ENCODE measurements around the gene UBE2F. TPM values are rescaled to one million over a fixed set of nuclear protein-coding genes. Genes with fewer than 3 reads are reported as not detected.
A peak's percentile ranks its signal among the peaks of the same experiment; 100 is the strongest.
"Not testable (repeated sequence)": the region's sequence is repeated elsewhere in the genome, so short reads cannot be mapped to it uniquely, and the experiment has no call there.

The UBE2F gene
- total RNA-seq, 1 donor from 2014 or later = 58.2 TPM

DNA sequence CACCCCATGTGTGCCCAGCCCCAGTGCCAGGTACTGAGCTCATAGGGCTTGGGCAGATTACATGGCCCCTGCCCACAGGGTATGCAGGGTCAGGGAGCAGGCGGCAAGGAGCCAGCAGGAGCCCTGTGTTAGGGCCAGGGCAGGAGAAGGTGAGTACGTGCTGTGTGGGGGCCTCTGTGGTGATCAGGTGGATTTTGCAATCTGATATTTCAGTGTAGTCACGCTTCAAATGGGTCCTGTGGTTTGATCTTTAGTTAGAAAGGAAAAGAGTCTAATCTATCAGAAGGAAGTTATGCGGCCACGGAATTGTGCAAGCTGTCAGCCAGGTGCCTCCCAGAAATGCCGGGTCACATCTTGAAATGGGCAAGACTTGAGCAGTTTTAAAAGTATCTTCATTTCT, 13.9 kb downstream of the UBE2F start:
- ATAC-seq = no peak

- not testable (repeated sequence) for ATAC-seq
Measured at GRCh38 chr2:237981621-237982020, 14.8 kb downstream of the UBE2F start.

DNA sequence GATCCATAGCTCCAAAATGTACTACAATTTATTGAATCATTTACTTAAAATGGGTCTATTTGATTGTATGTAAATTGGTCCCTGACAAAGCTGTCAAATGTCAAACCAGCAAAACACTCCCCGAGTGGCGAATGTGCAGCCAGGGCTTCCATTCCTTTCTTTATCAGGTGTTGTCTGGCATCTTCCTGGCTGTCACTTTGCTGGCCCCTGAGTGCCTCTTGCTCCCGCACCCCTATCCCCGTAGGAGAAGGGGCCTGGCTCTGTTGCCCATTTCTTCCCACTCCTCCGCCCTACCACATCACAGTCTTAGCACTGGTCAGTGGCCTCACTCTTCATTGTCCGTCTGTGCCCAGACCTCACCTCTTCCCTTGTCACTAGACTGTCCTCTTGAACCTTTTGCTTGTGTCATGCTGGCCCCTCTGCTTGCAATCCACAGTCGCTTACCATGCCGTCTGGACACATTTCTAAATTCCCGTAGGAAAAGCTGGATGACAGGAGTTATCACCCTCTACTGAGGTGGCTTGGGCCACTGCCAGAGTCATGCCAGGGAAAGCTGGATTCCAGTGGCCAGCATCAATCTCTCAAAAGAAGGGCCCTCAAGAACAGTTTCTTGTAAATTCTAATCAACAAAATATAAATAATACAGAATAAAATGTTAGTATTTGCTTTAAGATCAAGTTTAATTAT, 15.4 kb downstream of the UBE2F start:
- ATAC-seq = no peak

DNA sequence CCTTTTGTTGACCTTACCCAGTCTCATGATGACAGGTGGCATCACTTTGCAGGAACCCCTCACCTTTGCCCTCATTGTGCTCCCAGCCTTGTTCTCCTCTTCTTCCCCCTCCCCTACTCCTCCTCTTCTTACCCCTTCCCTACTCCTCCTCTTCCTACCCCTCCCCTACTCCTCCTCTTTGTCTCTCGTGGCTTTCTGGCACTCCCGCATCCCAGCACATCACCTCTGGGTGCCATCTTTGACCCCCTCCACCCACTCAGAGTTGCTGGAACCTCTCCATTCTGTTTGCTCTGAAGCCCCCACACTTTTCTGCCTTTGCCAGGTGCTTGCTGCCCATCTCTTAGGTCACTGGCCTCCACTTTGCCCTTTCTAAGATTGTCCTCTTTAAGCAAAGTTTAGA, 17.1 kb downstream of the UBE2F start:
- no peak for ATAC-seq

DNA sequence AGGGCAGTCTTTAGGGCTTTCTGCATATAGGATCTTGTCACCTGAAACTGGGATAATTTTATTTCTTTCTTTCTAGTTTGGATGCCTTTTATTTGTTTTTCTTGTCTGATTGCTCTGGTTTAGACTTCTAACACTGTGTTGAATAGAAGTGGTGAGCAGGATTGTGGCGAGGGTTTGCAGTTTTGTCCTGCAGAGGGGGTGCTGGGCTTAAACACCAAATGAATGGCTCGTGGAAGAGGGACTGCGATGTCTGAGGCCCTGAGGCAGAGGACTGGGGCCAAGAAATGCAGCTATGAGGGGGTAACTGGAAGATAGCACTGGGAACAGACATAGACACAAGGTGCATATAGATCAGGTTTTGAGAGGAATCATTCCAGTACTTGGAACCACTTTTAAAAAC, 20.5 kb downstream of the UBE2F start:
- no peak for ATAC-seq

DNA sequence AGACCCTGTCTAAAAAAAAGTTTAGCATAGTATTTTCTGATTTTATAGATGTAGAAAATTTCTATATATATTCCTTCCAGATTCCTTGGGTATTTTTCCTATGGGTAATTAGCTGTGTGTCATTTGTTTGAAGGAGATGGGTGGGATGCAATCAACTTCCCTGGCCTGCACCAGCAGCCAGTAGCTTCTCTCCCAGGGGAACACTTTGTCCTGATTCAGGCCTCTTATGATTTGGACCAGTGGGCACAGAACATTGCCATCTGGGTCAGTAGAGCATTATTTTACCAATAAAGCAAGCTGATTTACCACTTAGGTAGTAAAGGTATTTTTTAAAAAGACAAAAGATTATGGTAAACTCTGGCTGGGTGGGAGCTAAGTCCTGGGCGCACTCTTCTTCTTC, 26.9 kb downstream of the UBE2F start:
- ATAC-seq = no peak

DNA sequence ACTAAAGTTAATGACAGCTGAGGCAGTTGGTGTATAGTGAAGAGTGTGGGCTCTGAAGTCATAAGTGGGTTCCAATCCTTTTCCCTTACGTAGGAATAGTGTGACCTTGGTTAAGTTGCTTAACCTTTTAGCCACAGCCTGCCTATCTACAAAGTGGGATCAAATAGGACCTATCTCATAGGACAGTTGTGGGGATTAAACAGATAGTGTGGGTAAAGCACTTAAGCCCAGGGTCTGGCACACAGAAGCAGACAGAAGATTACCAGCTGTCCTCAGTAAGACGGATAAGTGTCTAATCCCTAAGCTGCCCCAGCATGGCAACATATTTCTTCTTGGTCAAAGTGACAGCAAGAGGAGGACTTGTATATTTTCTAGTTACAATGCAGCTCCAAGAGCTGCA, 28.2 kb downstream of the UBE2F start:
- no peak for ATAC-seq

DNA sequence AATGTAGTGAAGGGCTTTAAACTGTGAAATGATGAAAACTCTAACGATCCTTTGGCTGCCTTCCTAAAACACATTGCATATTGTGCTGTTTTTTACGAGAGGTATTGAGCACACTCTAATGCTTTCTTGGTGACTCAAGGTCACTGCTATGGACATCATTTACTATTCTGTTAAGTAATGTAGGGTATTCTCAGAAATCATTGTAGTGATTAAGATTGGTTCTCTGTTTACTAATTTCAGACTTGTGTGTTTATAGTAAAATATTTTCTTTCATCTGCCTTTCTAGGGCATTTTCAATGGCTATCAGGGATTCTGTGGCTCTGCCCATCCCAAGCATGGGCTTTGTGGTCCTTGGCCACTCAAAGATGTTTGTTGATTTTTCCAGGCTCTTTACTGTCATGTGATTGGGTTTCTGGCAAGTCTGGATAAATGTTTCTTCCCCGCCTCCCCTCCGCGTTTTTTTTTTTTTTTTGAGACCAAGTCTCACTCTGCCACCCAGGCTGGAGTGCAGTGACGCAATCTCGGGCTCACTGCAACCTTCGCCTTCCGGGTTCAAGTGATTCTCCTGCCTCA, 29.3 kb downstream of the UBE2F start:
- no peak for ATAC-seq

- ATAC-seq = no peak
Measured at GRCh38 chr2:237997521-237997920, 30.7 kb downstream of the UBE2F start.

GRCh38 chr2:237998530-237998929, 31.7 kb downstream of the UBE2F start:
- no peak for ATAC-seq

- no peak for ATAC-seq
Measured at GRCh38 chr2:238003234-238004031, 36.6 kb downstream of the UBE2F start.

DNA sequence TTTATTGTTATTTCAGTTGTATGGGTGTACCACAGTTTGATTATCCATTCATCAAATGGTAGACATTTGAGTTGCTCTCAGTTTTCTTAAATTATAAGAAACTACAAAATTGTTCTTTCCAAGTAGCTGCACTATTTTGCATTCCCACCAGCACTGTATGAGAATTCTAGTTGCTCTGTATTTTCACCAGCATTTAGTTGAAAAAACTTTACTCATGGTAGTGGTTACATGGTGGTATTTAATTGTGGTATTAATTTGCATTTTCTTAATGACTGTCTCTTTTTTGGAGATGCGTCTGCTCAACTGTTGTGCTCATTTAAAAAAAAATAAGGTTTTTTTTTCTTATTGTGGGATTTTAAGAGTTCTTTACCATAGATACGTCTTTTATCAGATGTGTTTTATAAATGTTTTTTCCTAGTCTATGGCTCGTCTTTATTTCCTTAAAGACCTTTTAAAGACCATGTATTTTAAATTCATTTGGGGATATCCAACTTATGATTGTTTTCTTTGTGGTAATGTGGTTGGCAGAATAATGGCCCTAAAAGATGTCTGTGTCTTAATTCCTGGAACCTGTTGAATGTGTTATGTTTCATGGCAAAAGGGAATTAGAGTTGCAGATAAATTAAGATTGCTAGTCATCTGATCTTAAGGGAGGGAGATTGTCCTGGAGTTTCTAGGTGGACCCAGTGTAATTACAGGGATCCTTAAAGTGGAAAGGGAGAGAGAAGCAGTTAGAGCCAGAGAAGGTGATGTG, 37.4 kb downstream of the UBE2F start:
- ATAC-seq = no peak

DNA sequence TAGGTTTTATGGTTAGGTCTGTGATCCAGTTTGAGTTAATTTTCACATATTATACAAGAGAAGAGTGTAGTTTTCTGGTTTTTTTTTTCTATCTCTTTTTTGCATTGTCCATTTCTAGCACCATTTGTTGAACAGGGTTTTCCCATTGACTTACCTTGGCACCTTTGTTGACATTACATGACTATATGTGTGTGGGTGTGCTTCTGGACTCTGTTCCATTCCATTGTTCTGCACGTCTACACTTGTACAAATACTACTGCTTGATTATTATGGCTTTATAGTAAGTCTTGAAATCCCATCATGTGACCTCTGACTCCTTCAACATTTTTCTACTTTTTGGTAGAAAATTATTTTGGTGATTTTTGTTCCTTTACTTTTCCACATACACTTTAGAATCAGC, 38.7 kb downstream of the UBE2F start:
- ATAC-seq = peak; percentile 93

DNA sequence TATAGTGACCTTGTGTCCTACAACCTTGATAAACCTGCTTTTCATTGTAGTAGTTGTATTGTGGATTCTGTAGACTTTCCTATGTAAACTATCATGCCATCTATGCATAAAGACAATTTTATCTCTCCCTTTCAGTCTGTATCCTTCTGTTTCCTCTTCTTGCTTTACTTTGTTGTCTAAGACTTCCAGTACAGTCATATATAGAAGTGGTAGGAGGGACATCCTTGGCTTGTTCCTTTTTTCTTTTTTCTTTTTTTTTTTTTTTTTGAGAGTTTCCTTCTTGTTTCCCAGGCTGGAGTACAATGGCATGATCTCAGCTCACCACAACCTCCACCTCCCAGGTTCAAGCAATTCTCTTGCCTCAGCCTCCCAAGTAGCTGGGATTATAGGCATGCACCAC, 39.7 kb downstream of the UBE2F start:
- no peak for ATAC-seq

DNA sequence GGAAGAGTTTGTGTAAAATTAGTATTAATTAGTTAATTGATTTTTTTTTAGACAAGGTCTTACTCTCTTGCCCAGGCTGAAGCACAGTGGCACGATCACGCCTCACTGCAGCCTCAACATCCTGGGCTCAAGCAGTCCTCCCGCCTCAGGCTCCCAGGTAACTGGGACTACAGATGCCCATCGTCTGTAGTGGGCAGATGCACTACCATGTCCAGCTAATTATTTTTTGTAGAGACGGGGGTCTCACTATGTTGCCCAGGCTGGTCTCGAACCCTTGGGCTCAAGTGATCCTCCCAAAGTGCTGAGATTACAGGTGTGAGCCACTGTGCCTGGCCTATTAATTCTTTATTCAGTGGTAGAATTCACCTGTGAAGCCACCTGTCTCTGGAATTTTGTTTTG, 41.1 kb downstream of the UBE2F start:
- no peak for ATAC-seq

GRCh38 chr2:238009563-238009962, 42.7 kb downstream of the UBE2F start:
- no peak for ATAC-seq

DNA sequence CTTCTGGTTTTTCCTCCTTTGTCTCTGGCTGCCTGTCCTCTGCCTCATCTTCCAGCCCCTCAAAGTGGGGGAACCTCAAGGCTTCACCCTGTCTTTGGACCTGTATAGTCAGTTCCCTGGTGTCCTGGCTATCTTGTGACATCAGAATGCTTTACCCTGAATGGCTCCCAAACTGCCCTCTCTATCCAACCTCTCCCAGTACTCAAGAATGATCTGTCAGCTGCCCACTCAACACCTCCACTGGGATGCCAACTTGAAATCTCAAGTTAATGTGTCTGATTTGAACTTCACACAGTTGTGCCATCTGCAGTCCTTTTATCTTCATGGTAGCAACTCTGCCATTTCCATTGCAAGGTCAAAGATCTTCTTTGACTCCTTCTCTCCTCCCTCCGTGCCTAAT, 43.8 kb downstream of the UBE2F start:
- ATAC-seq = no peak

DNA sequence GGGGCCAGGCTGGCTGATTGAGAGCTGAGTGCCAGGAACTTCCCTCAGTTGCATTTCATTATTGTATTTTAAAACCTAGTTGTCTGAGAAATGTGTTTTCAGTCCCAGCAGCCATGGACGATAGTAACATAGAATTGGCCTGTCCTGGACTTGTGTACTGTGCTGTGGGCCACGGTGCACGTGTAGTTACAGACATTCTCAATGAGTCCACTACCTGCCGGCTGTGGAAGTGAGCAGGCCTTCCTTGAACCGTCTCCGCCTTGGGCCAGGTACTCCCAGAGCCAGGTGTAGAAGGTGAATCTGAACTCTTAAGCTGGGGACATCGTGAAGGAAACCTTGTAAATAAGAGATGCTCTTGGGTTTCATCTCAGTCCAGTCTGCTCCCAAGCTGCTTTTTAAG, 47.0 kb downstream of the UBE2F start:
- no peak for ATAC-seq

- ATAC-seq = no peak
Measured at GRCh38 chr2:238015705-238016104, 48.9 kb downstream of the UBE2F start.

GRCh38 chr2:238016526-238016925, 49.7 kb downstream of the UBE2F start:
- ATAC-seq = no peak

- peak; percentile 70 for ATAC-seq
Measured at GRCh38 chr2:238019962-238020361, 53.1 kb downstream of the UBE2F start.

GRCh38 chr2:238020816-238021215, 54.0 kb downstream of the UBE2F start:
- ATAC-seq = no peak

GRCh38 chr2:238021327-238021726, 54.5 kb downstream of the UBE2F start:
- peak; percentile 67 for ATAC-seq
